Caco-2 (cell line): ENCODE measurements around the gene OGFOD1. TPM values are rescaled to one million over a fixed set of nuclear protein-coding genes. Genes with fewer than 3 reads are reported as not detected.

ENCODE experiments used
- BruUV-seq: library from RNA; stranded (reverse); fragments of 400-500 nt; replicated peaks from 2 replicates; lab custom pipeline; 2021; lab: Mats Ljungman, UMichigan
- CTCF ChIA-PET: fragments of 300-600 bp; sonication (Branson Sonifier 250); formaldehyde crosslinking; loops from one replicate; lab custom pipeline; 2022; ENCODE audit warnings: antibody characterized with exemption; lab: Charles Lee
- POLR2A ChIA-PET: fragments of 300-600 bp; sonication (Branson Sonifier 250); formaldehyde crosslinking; loops from one replicate; lab custom pipeline; 2022; ENCODE audit warnings: antibody characterized with exemption; lab: Charles Lee
- DNase-seq, 2 experiments: peaks; one replicate each; pipeline versions ENCODE4 v3.0.0 to v3.0.0-alpha.2; 2020 to 2022
- H3K27me3 ChIP-seq: replicated peaks from 2 replicates; pipeline ENCODE4 v1.6.0; 2011; ENCODE audit warnings: low read length; ENCODE audit not compliant: control insufficient read depth, insufficient read depth
- H3K36me3 ChIP-seq: 2 replicates; pipeline ENCODE4 v1.5.1; 2011; ENCODE audit warnings: low read length; ENCODE audit not compliant: control insufficient read depth, insufficient read depth
- H3K4me1 ChIP-seq: fragments of 250-450 bp; sonication (Bioruptor Pico); 2 replicates; pipeline ENCODE4 v1.5.1; 2020; ENCODE audit warnings: mild to moderate bottlenecking
- H3K4me3 ChIP-seq: 2 replicates; pipeline ENCODE4 v1.5.1; 2011; ENCODE audit warnings: low read depth, mild to moderate bottlenecking, control low read depth, low read length
- H3K9me3 ChIP-seq: fragments of 250-450 bp; sonication (Bioruptor Pico); 2 replicates; pipeline ENCODE4 v1.5.1; 2020; ENCODE audit warnings: mild to moderate bottlenecking, moderate library complexity
- H3K27ac Mint-ChIP-seq: one replicate; pipeline ENCODE4 v1.8.0; 2022; ENCODE audit warnings: mixed read lengths; ENCODE audit not compliant: unreplicated experiment
- H3K27me3 Mint-ChIP-seq: one replicate; pipeline ENCODE4 v1.8.0; 2022; ENCODE audit warnings: mixed read lengths; ENCODE audit not compliant: insufficient read depth, unreplicated experiment
- H3K36me3 Mint-ChIP-seq: one replicate; pipeline ENCODE4 v1.8.0; 2022; ENCODE audit warnings: mild to moderate bottlenecking, mixed read lengths; ENCODE audit not compliant: insufficient read depth, unreplicated experiment
- H3K4me1 Mint-ChIP-seq: one replicate; pipeline ENCODE4 v1.8.0; 2022; ENCODE audit warnings: low read depth, mixed read lengths; ENCODE audit not compliant: unreplicated experiment
- H3K4me3 Mint-ChIP-seq: one replicate; pipeline ENCODE4 v1.8.0; 2022; ENCODE audit warnings: mild to moderate bottlenecking, moderate library complexity, mixed read lengths; ENCODE audit not compliant: unreplicated experiment
- H3K9me3 Mint-ChIP-seq: one replicate; pipeline ENCODE4 v1.8.0; 2022; ENCODE audit warnings: mixed read lengths; ENCODE audit not compliant: unreplicated experiment
- CTCF ChIP-seq, 2 experiments: fragments of 200-600 bp in 1 of 2; IDR thresholded peaks; 1 replicate in 1 of 2; 2 replicates in 1 of 2; pipeline versions ENCODE4 v1.5.1 to v1.8.0; 2011 to 2022; ENCODE audit warnings: antibody characterized with exemption in 1 of 2, control low read depth in 1 of 2, inconsistent platforms in 1 of 2, low read depth in 1 of 2, low read length in 1 of 2, mild to moderate bottlenecking in 1 of 2, moderate library complexity in 1 of 2; ENCODE audit not compliant: insufficient read depth in 1 of 2, severe bottlenecking in 1 of 2, unreplicated experiment in 1 of 2
- intact Hi-C: fragments of 100-400 bp; cut with micrococcal nuclease; formaldehyde crosslinking; loops from one replicate; pipeline ENCODE4 v1.10.0; 2022; ENCODE audit not compliant: unreplicated experiment
- total RNA-seq: library from RNA; stranded (reverse); gene quantifications from 2 replicates; pipeline ENCODE4 v1.2.3, GENCODE V29; 2022

The OGFOD1 gene
- total RNA-seq, 1 experiment from 2014 or later: 79.0 TPM

- Mint-ChIP-seq H3K27me3 (no peaks in the 10 kb centered on the region), H3K4me1 (no peaks in the 10 kb centered on the region), H3K36me3 (peaks cover 83% of the 10 kb centered on the region), H3K9me3 (no peaks in the 10 kb centered on the region), H3K27ac (no peak overlapping the region), H3K4me3 (no peak overlapping the region)
- no peak for TF ChIP-seq CTCF (IDR thresholded peaks at IDR 0.05; ENCODE audit: insufficient read depth in 1 of 2, low read depth in 1 of 2, low read length in 1 of 2, severe bottlenecking in 1 of 2, unreplicated experiment in 1 of 2)
- POLR2A ChIA-PET: no interaction called here
- Histone ChIP-seq H3K4me1 (no peaks in the 10 kb centered on the region), H3K27me3 (no peaks in the 10 kb centered on the region), H3K4me3 (no peak overlapping the region), H3K9me3 (no peaks in the 10 kb centered on the region), H3K36me3 (peaks cover 2% of the 10 kb centered on the region; the same call in 1 of the 2 replicates)
- no peak for DNase-seq
- intact Hi-C loops: no loop called here
- CTCF ChIA-PET: no interaction called here
- no TSS peak for BruUV-seq
Observed at GRCh38 chr16:56462064-56462796, 10.9 kb downstream of the OGFOD1 start.

- ChIA-PET POLR2A (no interaction called here), CTCF (no interaction called here)
- Mint-ChIP-seq H3K27ac (no peak overlapping the region), H3K9me3 (no peaks in the 10 kb centered on the region), H3K36me3 (peaks cover 83% of the 10 kb centered on the region), H3K27me3 (no peaks in the 10 kb centered on the region), H3K4me1 (no peaks in the 10 kb centered on the region), H3K4me3 (no peak overlapping the region)
- no peaks in the 10 kb centered on the region for H3K9me3 ChIP-seq
- TF ChIP-seq CTCF (IDR thresholded peaks at IDR 0.05; ENCODE audit: insufficient read depth in 1 of 2, low read depth in 1 of 2, low read length in 1 of 2, severe bottlenecking in 1 of 2, unreplicated experiment in 1 of 2): no peak
- no peaks in the 10 kb centered on the region for H3K4me1 ChIP-seq
- no peaks in the 10 kb centered on the region for H3K27me3 ChIP-seq
- intact Hi-C loops: no loop called here
- H3K4me3 ChIP-seq: no peak overlapping the region
- H3K36me3 ChIP-seq: peaks cover 2% of the 10 kb centered on the region; the same call in 1 of the 2 replicates
- no TSS peak for BruUV-seq
- DNase-seq: no peak
Observed at GRCh38 chr16:56463153-56463552, 11.8 kb downstream of the OGFOD1 start.

GRCh38 chr16:56466344-56466743 is 15.0 kb downstream of the OGFOD1 start:
- DNase-seq: no peak
- POLR2A ChIA-PET: interaction anchor here (0.6 kb wide), 1 partner anchor 23 kb away, joined by 3 read pairs; no protein-coding TSS in a partner anchor
- peaks cover 5% of the 10 kb centered on the region for H3K36me3 ChIP-seq
- no peaks in the 10 kb centered on the region for H3K9me3 Mint-ChIP-seq
- no peaks in the 10 kb centered on the region for H3K4me1 ChIP-seq
- no peak overlapping the region for H3K27ac Mint-ChIP-seq
- H3K27me3 ChIP-seq: no peaks in the 10 kb centered on the region
- CTCF ChIA-PET: no interaction called here
- H3K4me1 Mint-ChIP-seq: no peaks in the 10 kb centered on the region
- no peaks in the 10 kb centered on the region for H3K27me3 Mint-ChIP-seq
- H3K4me3 Mint-ChIP-seq: no peak overlapping the region
- BruUV-seq: no TSS peak
- H3K36me3 Mint-ChIP-seq: peaks cover 95% of the 10 kb centered on the region
- H3K9me3 ChIP-seq: no peaks in the 10 kb centered on the region
- TF ChIP-seq CTCF (IDR thresholded peaks at IDR 0.05; ENCODE audit: insufficient read depth in 1 of 2, low read depth in 1 of 2, low read length in 1 of 2, severe bottlenecking in 1 of 2, unreplicated experiment in 1 of 2): no peak
- intact Hi-C loops: no loop called here
- H3K4me3 ChIP-seq: no peak overlapping the region
